Endothelial cell (in vitro differentiated cells): ENCODE measurements around the gene DMXL2. TPM values are rescaled to one million over a fixed set of nuclear protein-coding genes. Genes with fewer than 3 reads are reported as not detected.

Experiments
- DNase-seq: peaks from one replicate; pipeline ENCODE4 v3.0.0; 2021; ENCODE audit warnings: low spot score
- H3K27ac Mint-ChIP-seq: one replicate; pipeline ENCODE4 v1.8.0; 2021; ENCODE audit warnings: mixed read lengths, inconsistent platforms; ENCODE audit not compliant: unreplicated experiment
- H3K27me3 Mint-ChIP-seq: one replicate; pipeline ENCODE4 v1.8.0; 2021; ENCODE audit warnings: mild to moderate bottlenecking, moderate library complexity, mixed read lengths, inconsistent platforms; ENCODE audit not compliant: unreplicated experiment
- H3K36me3 Mint-ChIP-seq: one replicate; pipeline ENCODE4 v1.8.0; 2021; ENCODE audit warnings: mild to moderate bottlenecking, low read depth, mixed read lengths, inconsistent platforms; ENCODE audit not compliant: unreplicated experiment
- H3K4me1 Mint-ChIP-seq: one replicate; pipeline ENCODE4 v1.8.0; 2021; ENCODE audit warnings: mild to moderate bottlenecking, mixed read lengths, inconsistent platforms; ENCODE audit not compliant: unreplicated experiment
- H3K4me3 Mint-ChIP-seq: one replicate; pipeline ENCODE4 v1.8.0; 2021; ENCODE audit warnings: mild to moderate bottlenecking, mixed read lengths, inconsistent platforms; ENCODE audit not compliant: unreplicated experiment
- H3K9me3 Mint-ChIP-seq: one replicate; pipeline ENCODE4 v1.8.0; 2021; ENCODE audit warnings: mixed read lengths, inconsistent platforms; ENCODE audit not compliant: unreplicated experiment
- CTCF ChIP-seq: fragments of 200-600 bp; sonication (generic); IDR thresholded peaks from one replicate; pipeline ENCODE4 v1.5.0; 2021; ENCODE audit warnings: antibody characterized with exemption; ENCODE audit not compliant: unreplicated experiment
- total RNA-seq: library from RNA; stranded (reverse); fragmentation: NEBNext Ultra II Directional; extraction: Animal tissue kit (Norgen Biotek cat#: 25700); gene quantifications from one replicate; pipeline ENCODE4 v1.2.1, GENCODE V29; 2021; ENCODE audit not compliant: unreplicated experiment

DMXL2 gene
- total RNA-seq, 1 donor from 2014 or later, result 33.1 TPM

- H3K27me3 Mint-ChIP-seq, result no peaks in the 10 kb centered on the region
- no peak overlapping the region for H3K4me3 Mint-ChIP-seq
- peaks cover 8% of the 10 kb centered on the region for H3K4me1 Mint-ChIP-seq
- H3K27ac Mint-ChIP-seq, result no peak overlapping the region
- no peak for DNase-seq
- no peak for TF ChIP-seq CTCF
- H3K36me3 Mint-ChIP-seq, result no peaks in the 10 kb centered on the region
- H3K9me3 Mint-ChIP-seq, result no peaks in the 10 kb centered on the region
Measured at GRCh38 chr15:51503003-51503402, 119.6 kb downstream of the DMXL2 start.

- Mint-ChIP-seq H3K4me3 (no peak overlapping the region), H3K36me3 (no peaks in the 10 kb centered on the region), H3K27me3 (no peaks in the 10 kb centered on the region), H3K4me1 (peaks cover 7% of the 10 kb centered on the region), H3K27ac (no peak overlapping the region), H3K9me3 (no peaks in the 10 kb centered on the region)
- peak; percentile 50 for TF ChIP-seq CTCF
- DNase-seq, result no peak
Measured at GRCh38 chr15:51499379-51499976, 123.1 kb downstream of the DMXL2 start.

DNA sequence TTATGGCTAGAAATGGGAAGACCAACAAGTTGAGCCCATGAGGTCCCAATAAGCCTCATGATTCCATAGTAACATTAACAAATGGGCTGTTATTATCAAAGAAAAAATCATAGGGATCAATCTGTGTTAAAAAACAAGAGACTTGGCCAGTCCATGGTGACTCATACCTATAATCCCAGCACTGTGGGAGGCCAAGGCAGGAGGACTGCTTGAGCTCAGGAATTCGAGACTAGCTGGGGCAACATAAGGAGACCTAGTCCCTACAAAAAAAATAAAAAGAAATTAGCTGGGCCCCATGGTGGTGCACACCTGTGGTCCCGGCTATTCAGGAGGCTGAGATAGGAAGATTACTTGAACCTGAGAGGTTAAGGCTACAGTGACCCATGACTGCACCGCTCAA is 124.8 kb downstream of the DMXL2 start:
- DNase-seq, result no peak
- H3K36me3 Mint-ChIP-seq, result no peaks in the 10 kb centered on the region

DNA sequence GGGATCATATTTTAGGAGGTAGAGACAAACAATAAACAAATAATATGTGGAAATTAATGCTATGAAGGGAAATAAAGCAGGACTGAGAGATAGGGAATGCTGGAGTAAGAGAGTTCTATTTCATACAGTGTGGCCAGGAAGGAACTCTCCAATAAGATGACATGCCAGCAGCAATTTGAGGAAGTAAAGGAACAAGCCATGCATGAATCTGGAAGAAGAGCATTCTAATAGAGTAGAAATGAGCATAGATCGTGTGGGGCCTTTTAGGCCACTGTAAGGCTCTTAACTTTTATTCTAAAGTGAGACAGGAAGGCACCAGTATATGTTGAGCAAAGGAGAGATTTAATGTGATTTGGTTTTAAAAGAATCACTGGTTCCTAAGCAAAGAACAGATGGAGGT is 126.3 kb downstream of the DMXL2 start:
- Mint-ChIP-seq H3K4me3 (no peak overlapping the region), H3K27ac (no peak overlapping the region), H3K36me3 (no peaks in the 10 kb centered on the region), H3K4me1 (peaks cover 7% of the 10 kb centered on the region), H3K27me3 (no peaks in the 10 kb centered on the region), H3K9me3 (no peaks in the 10 kb centered on the region)
- DNase-seq, result no peak
- no peak for TF ChIP-seq CTCF

More for the DNA sequence above, 124.8 kb downstream of the DMXL2 start:
- peaks cover 7% of the 10 kb centered on the region for H3K4me1 Mint-ChIP-seq
- no peak for TF ChIP-seq CTCF
- no peaks in the 10 kb centered on the region for H3K9me3 Mint-ChIP-seq
- no peak overlapping the region for H3K27ac Mint-ChIP-seq
- H3K27me3 Mint-ChIP-seq, result no peaks in the 10 kb centered on the region
- no peak overlapping the region for H3K4me3 Mint-ChIP-seq

- no peak for DNase-seq
- Mint-ChIP-seq H3K36me3 (no peaks in the 10 kb centered on the region), H3K4me1 (peaks cover 7% of the 10 kb centered on the region), H3K9me3 (no peaks in the 10 kb centered on the region), H3K27ac (no peak overlapping the region), H3K4me3 (no peak overlapping the region), H3K27me3 (no peaks in the 10 kb centered on the region)
- TF ChIP-seq CTCF, result no peak
Measured at GRCh38 chr15:51494411-51495314, 127.9 kb downstream of the DMXL2 start.
